HG02798 (cell line): ENCODE measurements around the gene PARD3.

Experiments used
- ATAC-seq: cut with Tn5 transposase; IDR thresholded peaks from one replicate; pipeline ENCODE4 v1.9.1; 2021; ENCODE audit warnings: mild to moderate bottlenecking; ENCODE audit not compliant: unreplicated experiment, poor library complexity

Gene PARD3

DNA sequence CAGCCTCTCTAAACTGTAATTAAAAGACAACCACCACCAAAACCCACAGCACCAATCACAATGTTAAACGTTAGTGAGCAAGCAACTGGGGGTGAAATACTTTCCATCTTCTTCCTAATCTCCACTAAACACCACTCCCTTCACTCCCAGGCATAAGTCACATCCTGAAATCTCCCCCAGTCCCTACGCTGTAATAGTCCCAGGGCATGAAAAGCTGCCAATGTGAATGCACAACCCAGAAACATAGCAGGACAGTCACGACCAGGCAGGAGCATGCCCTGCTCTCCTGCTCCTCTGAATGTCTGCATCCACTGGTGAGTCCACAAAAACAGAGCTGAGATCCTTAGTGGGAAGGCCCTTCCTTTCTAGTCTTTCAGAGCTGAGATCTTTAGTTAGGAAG is 288.9 kb downstream of the PARD3 start:
- no peak for ATAC-seq

DNA sequence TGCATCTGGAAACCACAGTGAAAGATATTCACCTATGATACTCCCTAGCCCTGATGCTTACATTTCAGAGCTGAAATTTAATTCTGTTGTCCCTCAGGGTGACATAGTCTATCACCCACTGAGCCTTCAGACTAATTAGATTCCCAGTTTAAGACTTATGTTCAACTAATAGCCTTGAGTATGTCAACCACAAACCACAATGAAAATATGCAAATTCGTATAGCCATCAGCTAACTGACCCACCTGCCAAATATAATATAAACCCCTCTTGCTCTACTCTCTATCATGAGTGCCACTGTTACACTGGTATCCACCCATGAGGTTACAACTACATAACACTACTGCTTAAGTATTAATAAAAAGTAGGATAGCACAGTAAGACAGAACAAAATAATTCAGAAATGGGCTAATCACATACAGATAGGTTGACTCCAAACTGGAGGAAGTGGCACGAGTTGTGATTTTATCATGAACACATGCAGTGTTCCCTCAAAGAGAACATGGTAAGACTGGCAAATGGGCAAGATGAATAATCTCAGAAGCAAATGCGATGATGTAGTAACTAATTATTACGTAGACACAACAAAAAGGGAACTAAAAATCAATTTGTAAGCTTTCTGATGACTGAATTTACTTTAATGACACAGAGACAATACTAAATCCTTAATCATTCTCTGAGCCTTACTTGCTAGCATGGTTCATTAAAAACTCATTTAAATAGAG is 290.6 kb downstream of the PARD3 start:
- no peak for ATAC-seq

DNA sequence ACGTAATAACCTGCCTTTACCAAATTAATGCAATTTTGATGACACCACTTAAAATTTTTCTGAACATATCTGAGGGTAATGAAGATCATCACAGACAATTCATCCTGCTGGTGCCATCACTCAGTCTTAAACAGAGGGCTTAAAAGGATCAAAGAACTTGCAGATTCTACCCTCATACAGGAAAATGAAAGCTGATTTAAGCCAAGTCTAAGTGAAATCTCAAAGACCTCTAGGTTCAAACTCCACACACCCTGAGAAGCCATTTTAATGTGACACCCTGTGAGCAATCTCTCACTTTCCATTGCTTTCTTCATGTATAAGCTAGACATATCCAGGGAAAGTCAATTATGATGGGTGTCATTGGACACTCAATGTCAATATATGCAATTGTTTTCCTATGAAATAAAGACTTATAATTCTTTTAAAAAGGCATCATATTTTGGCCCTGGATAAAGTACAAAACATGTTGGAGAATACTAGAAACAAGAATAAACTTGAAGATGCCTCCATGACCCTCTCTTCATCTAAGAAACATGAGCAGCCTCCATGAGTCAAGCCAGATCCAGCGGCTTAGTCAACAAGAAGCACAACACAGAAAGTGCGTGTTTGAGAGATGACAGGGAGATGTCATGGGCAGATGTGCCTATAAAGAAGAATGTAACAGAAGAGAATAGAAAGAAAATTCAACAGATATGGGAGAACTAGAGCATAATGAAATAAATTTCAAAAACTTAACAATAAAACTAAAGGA is 291.9 kb downstream of the PARD3 start:
- ATAC-seq, result no peak

DNA sequence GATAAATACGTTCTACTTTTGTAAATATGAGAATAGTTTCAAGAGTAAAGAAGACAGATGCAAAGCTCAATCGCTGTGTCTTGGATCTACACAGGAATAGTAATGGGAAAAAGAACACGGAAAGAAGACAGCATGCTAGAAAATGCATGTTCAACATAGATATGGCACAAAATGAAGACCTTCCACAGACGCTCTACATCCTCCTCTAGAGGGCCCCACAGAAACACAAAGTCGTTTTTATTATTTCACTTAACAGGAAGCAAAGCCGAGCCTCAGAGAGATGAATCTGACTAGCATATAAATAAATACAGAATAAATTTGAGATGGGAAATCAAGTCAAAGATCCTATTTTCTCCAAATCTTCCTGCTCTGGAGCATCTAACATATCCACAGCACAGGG is 292.6 kb downstream of the PARD3 start:
- peak; percentile 55 for ATAC-seq

DNA sequence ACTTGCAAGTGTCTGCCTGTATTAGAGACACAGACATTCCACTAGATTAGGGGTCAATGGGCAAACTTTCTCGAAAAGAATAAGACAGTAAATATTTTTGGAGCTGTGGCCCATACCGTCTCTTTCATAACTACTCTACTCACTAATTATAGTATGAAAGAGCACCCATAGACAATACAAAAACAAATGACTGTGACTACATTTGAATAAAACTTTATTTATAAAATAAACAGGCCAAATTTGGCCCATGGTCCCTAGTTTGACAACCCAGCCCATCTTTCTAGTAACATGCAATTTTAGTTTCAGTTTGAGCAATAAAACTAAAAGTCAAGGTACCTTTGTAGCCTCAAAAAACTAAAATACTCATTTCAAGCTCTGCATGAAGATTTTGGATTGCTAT is 294.6 kb downstream of the PARD3 start:
- no peak for ATAC-seq

DNA sequence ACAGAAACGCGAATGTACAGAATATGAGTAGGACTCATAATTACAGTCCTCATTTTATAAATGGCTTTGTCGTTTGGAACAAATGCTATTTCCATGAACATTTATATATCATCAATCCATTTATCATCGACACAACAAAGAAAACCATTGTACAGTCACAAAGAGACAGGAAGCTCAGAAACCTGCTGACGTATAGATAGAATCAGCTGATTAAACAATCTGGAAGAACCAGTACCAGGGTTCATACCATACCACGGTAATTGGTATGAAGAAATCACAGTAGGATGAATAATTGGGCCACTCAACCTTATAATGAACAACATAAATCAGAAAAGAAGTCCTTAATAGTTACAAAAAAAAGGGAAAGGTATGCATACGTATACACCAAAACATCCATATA is 295.0 kb downstream of the PARD3 start:
- no peak for ATAC-seq

DNA sequence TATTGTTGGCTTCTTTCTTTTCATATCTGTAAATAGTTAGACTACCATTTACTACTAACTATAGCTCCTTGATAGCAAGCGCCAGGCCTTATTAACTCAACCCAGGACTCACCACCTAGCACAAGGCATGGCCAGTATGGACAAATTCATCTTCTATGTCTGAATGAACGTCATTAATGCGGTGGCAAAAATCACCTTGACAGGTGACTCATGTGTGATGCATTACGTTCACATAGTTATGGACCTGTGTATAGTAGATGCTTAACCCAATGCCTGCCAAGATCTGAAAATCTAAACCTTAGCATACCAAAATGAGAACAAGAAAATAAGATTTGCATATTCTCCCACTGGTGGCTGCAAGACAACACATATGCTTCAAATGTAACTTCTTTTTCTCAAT is 300.8 kb downstream of the PARD3 start:
- no peak for ATAC-seq

DNA sequence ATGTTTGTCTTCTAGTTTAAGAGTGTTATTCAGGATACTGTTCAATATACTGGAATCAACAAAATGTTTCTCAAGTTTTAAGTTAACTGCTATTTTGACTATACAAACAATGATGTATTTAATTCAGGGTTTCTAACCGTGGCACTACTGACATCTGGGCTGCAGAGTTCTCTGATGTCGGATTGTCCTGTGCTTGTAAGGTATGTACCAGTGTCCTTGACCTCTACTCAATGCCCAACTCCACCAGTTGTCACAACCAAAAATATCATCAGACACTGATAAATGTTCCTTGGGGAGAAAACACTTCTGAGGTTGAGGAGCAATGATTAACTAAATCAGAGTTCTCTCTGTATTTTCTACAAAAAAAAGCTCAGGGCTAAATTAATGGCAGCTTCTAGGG is 301.5 kb downstream of the PARD3 start:
- no peak for ATAC-seq

DNA sequence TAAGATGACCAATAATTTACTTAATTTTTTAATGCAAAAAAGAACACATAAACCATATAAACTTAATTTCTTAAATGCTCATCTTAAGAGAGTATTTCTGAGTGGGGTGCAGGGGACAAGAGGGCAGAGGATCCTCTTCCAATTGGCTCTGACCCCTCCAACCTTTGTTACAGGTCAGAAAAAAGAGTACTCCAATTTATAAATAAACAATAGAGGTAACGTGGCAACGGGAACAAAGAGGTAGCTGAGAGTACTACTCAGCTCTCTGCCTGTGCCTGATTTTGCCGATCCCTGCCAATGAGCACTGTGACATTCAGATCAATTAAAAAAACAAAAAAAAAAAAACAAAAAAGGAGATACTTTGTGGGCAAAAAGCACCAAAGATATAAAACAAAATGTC is 307.9 kb downstream of the PARD3 start:
- ATAC-seq, result no peak

DNA sequence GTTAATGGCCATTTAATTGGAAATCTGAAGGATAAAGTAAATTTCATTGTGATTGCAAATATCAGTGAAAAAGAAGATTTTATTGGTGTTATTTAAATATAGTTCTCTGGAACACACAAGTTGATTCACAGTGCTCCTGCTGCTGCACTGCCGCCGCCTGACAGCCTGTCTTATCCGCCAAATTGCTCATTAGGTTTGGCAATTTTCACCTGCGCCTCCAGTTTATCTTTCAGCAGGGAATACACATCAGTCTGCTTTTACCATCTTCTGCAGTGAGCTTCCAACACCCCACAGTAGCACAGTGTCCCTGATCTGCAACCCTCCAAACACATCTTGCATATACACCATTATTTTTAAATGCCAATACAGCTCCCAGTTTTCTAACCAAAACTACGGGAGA is 308.3 kb downstream of the PARD3 start:
- no peak for ATAC-seq

DNA sequence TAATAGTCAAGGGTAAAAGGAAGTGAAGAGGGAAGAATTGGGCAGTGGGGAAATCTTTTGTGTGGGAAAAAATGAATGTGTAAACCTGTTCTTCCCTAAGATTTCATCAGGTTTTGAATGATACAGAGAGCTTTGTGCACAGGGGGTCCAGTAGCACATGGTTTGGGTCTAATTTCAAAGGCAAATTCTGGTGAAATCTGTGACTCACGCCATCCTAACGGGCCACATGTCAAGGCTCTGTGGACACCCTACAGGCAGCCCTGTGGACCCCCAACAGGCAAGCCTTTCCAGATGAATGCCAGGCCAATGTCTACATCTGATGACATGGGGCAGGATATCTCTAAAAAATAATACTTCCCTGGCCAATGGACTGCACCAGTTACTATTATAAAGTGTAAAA is 309.8 kb downstream of the PARD3 start:
- no peak for ATAC-seq

DNA sequence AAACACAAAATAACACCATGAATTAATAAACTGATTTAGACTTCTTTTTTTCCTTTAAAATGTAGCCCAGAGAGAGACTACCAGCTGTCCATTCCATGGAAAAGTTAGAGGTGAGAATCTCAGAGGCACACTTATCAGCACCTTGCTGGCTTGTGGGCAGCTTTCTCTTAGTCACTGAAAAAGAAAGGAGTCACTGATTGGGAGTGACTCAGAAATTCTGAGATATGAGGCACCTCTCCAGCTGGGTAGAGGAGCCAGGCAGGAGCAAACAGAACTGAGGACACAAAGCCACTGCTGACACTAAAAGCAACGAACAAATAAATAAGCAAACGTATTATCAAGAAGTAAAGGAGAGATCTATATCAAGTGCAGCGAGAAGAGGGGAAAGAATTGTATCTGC is 310.6 kb downstream of the PARD3 start:
- ATAC-seq, result peak; percentile 40

DNA sequence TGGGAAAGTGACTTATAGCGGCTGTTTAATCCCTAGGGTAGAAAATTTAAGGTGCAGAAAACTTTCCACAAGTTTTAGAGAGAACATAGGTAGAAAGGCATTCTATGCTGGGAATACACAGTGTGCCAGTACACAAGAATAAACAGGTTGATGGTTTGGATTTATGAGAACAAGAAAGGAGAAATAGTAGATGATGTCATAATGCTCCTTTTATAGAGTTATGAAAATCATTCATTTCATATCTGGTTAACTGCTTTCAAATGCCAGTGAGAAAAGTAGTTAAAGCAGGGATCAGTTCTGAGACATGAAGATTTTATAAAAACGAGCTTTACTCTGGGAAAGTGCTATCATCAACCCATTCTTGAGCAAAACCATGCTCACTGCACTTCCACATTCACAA is 311.4 kb downstream of the PARD3 start:
- ATAC-seq, result no peak

DNA sequence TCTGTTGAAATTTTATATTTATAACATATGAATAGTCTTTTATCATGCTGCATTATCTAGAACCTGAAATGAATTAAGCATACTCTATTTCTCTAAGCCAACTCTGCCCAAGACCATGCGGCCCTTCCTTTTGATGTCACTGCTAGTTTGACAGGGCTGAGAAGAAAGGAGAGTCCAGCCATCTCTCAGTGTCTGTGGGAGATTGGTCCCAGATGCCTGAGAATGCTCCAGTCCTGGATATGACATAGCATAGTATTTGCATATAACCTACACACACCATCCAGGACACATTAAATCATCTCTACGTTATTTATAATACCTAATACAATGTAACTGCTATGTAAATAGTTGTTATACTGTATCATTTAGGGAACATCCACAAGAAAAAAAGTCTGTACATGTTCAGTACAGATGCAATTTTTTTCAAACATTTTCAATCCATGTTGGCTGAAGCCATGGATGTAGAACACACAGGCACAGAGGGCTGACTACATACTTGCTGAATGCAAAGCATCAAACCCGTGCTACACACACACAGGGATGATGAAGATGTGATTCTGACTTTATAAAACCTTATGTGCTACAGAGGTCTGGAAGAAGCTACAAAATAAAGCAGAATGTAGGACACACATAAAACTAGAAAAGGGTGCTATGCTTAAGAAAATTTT is 315.4 kb downstream of the PARD3 start:
- ATAC-seq, result no peak

DNA sequence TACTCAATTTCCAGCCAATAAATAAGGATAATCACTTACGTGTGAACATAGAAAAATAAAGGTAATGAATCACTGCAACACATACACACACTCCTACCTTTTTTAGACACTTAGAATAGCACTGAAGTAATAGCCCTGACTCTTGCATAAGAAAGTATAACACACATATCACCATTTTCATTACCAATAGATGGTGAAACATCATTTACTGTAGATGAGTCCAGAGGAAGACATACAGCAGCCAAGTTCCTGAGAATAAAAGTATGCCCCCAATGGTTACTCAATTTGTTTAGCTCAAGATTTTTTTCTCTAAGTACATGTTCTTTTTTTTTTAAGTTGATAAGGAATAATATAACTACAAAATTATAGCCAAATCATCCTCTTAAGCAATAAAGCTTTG is 316.3 kb downstream of the PARD3 start:
- ATAC-seq, result no peak

DNA sequence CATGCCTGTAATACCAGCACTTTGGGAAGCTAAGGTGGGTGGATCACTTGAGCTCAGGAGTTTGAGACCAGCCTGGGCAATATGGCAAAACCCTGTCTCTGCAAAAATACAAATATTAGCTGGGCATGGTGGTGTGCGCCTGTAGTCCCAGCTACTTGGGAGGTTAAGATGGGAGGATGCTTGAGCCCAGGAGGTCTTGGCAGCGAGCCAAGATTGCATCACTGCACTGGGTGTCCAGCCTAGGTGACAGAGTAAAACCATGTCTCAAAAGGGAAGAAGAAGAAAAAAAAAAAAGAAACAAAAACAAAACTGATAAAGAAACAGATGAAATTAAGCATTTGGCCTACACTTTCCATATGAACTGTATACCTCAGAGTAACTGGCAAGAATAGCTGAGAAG is 319.2 kb downstream of the PARD3 start:
- ATAC-seq, result no peak

DNA sequence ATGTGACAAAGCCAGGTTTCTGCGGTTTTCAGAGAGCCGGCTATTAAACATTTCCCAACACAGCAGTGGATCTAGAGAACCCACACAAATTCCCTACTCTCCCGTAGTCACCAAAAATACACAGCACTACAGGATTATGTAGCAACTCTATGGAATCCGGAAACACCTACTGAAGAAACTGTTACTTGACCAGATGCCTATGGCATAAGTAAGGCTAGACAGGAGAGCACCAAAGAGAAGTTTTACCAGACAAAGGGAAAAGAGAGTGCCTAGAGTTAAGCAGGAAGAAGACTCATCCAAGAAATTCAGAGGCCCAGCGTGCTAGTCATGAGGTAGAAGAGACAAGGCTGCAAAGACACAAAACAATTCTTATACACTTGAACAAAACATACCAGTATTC is 321.1 kb downstream of the PARD3 start:
- no peak for ATAC-seq

DNA sequence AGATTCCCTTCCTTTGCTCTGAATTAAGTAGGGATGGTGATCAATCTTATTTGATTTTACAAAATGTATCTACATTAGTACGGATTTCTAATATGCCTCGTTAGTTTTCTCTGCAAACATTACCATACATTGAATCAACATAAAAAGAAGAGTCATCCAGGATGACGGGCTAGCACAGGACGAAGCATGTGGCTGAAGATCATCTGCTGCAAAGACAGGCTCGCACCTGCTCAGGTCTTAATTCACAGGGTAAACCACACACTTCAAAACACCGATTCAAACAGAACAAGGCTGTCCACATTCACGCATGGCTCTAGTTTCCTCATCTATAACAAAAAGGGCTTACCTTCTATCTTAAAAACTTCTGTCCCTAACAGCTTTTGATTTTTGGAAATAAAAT is 323.0 kb downstream of the PARD3 start:
- no peak for ATAC-seq

DNA sequence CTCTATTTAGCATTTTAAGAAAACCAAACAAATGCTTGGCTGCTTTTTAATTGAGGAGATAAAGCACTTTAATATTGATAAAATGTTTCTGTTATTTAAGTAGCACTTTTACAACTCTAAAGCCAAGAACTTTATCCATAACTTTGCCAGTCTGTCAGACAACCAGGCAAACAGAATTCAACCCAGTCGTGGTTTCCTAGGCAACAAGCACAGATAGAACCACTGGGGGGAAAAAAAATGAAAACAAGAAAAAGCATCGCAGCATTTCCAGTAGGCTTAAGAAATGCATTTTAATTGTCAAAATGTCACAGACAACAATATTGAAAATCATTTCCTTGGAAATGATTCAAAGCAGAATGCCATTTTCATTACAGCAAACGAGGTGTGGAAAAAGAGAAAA is 323.4 kb downstream of the PARD3 start:
- no peak for ATAC-seq

DNA sequence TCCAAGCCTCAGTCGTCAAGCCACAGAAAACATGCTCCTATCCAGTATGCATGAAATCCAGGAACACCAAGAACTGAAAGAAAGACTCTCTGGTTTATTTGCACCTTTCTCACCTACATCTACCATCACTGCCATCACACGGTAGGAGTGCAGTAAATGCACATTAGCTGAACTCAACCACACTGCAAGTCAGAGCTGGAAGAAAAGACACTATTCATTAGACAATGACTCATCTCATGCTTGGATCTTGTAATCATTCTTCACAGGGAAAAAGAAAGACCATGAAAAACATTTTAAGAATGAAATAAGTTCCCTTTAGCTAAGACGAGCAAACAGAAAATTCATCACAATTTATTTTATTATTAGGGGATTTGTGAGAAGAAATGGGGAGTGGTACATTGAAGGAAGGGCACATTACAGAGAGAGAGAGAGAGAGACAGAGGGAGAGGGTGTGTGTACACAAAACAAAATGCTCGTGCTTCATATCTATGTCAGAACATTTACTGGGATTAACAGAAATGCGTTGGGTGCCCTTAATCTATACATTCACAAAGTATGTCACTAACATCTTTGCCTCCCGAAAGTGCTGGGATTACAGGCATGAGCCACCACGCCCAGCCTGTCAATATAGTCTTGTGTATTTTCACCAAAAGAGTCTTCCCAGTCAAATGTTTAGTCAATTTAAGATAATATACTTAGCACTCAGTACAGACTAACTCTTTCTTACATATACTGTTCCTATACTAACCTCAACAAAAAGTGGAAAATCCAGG is 324.9 kb downstream of the PARD3 start:
- ATAC-seq, result no peak

DNA sequence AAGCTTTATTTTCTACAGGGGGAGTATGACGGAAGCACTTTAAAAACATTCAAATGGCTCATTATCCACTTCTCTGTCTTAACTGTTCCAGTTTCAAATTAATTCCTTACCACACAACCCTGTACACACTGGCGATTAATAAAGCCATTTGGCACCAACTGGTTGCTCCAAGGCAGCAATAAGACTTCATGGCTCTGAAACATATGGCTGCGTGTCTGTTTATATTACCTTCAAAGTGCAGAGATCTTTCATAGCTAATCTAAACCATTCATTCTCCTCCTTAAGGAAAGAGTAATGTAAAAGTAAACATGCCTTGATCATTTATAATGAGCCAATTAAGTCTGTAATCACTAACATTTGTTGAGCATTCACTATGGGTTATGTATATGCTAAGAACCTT is 325.7 kb downstream of the PARD3 start:
- no peak for ATAC-seq
